Measurements from ENCODE around the gene EFNB1.

The EFNB1 gene

GRCh38 chrX:68826113-68826980, 2.5 kb upstream of the EFNB1 start:
- no peak overlapping the region for H3K27ac ChIP-seq (ENCODE audit: low read length)
- no peaks in the 10 kb centered on the region for H3K27me3 ChIP-seq (ENCODE audit: insufficient read depth, low read length, poor library complexity)
- no peak overlapping the region for H3K4me2 ChIP-seq (ENCODE audit: insufficient read depth, low read length)
- H3K4me3 ChIP-seq (ENCODE audit: low read depth in 1 of 2, low read length in 2 of 2) = no peak overlapping the region
- no peak overlapping the region for H2AFZ ChIP-seq (ENCODE audit: low read depth, low read length)
- ATAC-seq (ENCODE audit: insufficient read depth, low read depth) (no peak), DNase-seq (no peak)
- no peak for TF ChIP-seq EZH2 (IDR thresholded peaks at IDR 0.05; ENCODE audit: borderline replicate concordance, low read depth, low read length, severe bottlenecking)
- TF ChIP-seq CTCF (IDR thresholded peaks at IDR 0.05; ENCODE audit: borderline replicate concordance, extremely low read depth, low read length, poor library complexity, severe bottlenecking) = no peak
- H3K4me1 ChIP-seq (ENCODE audit: insufficient read depth, low read length) = peaks cover 31% of the 10 kb centered on the region
- H3K9ac ChIP-seq (ENCODE audit: low read depth, low read length) = no peak overlapping the region
- H3K36me3 ChIP-seq (ENCODE audit: insufficient read depth, low read length) = no peaks in the 10 kb centered on the region
- no peaks in the 10 kb centered on the region for H4K20me1 ChIP-seq (ENCODE audit: insufficient read depth, low read length)
- peaks cover 8% of the 10 kb centered on the region for H3K79me2 ChIP-seq (ENCODE audit: insufficient read depth, low read length)
- H3K9me3 ChIP-seq (ENCODE audit: insufficient read depth, low read length, severe bottlenecking) = no peaks in the 10 kb centered on the region

- no peak overlapping the region for H3K9ac ChIP-seq (ENCODE audit: low read depth, low read length)
- H2AFZ ChIP-seq (ENCODE audit: low read depth, low read length) = no peak overlapping the region
- H3K36me3 ChIP-seq (ENCODE audit: insufficient read depth, low read length) = no peaks in the 10 kb centered on the region
- TF ChIP-seq EZH2 (IDR thresholded peaks at IDR 0.05; ENCODE audit: borderline replicate concordance, low read depth, low read length, severe bottlenecking) = no peak
- TF ChIP-seq CTCF (IDR thresholded peaks at IDR 0.05; ENCODE audit: borderline replicate concordance, extremely low read depth, low read length, poor library complexity, severe bottlenecking) = no peak
- no peaks in the 10 kb centered on the region for H3K27me3 ChIP-seq (ENCODE audit: insufficient read depth, low read length, poor library complexity)
- peaks cover 8% of the 10 kb centered on the region for H3K79me2 ChIP-seq (ENCODE audit: insufficient read depth, low read length)
- DNase-seq (no peak), ATAC-seq (ENCODE audit: insufficient read depth, low read depth) (no peak)
- H3K4me2 ChIP-seq (ENCODE audit: insufficient read depth, low read length) = no peak overlapping the region
- H3K9me3 ChIP-seq (ENCODE audit: insufficient read depth, low read length, severe bottlenecking) = no peaks in the 10 kb centered on the region
- no peak overlapping the region for H3K4me3 ChIP-seq (ENCODE audit: low read depth in 1 of 2, low read length in 2 of 2)
- H3K4me1 ChIP-seq (ENCODE audit: insufficient read depth, low read length) = peaks cover 36% of the 10 kb centered on the region
- H4K20me1 ChIP-seq (ENCODE audit: insufficient read depth, low read length) = no peaks in the 10 kb centered on the region
- H3K27ac ChIP-seq (ENCODE audit: low read length) = no peak overlapping the region
These were observed 1.6 kb upstream of the EFNB1 start for GRCh38 chrX:68827256-68827655.

GRCh38 chrX:68827848-68828624, 785 bp upstream of the EFNB1 start:
- no peaks in the 10 kb centered on the region for H3K27me3 ChIP-seq (ENCODE audit: insufficient read depth, low read length, poor library complexity)
- peak overlapping the region; percentile 90 for H2AFZ ChIP-seq (ENCODE audit: low read depth, low read length)
- DNase-seq (peak; percentile 76), ATAC-seq (ENCODE audit: insufficient read depth, low read depth) (peak; percentile 58)
- peak overlapping the region; percentile 65 for H3K9ac ChIP-seq (ENCODE audit: low read depth, low read length)
- no peaks in the 10 kb centered on the region for H3K9me3 ChIP-seq (ENCODE audit: insufficient read depth, low read length, severe bottlenecking)
- H4K20me1 ChIP-seq (ENCODE audit: insufficient read depth, low read length) = no peaks in the 10 kb centered on the region
- peak overlapping the region; percentile 82 for H3K4me2 ChIP-seq (ENCODE audit: insufficient read depth, low read length)
- H3K36me3 ChIP-seq (ENCODE audit: insufficient read depth, low read length) = no peaks in the 10 kb centered on the region
- H3K4me3 ChIP-seq (ENCODE audit: low read depth in 1 of 2, low read length in 2 of 2) = peak overlapping the region; percentile 13 to 81; a peak in 3 of 4 replicates
- H3K4me1 ChIP-seq (ENCODE audit: insufficient read depth, low read length) = peaks cover 36% of the 10 kb centered on the region
- H3K27ac ChIP-seq (ENCODE audit: low read length) = peak overlapping the region; percentile 59; the same call in 1 of the 2 replicates
- peaks cover 8% of the 10 kb centered on the region for H3K79me2 ChIP-seq (ENCODE audit: insufficient read depth, low read length)
- no peak for TF ChIP-seq EZH2 (IDR thresholded peaks at IDR 0.05; ENCODE audit: borderline replicate concordance, low read depth, low read length, severe bottlenecking)
- peak; percentile 84 for TF ChIP-seq CTCF (IDR thresholded peaks at IDR 0.05; ENCODE audit: borderline replicate concordance, extremely low read depth, low read length, poor library complexity, severe bottlenecking)
